ENCODE results near the gene MINDY4.

- no peak for TF ChIP-seq FOSL2 (CRISPR knock-in tag; IDR thresholded peaks at IDR 0.05)
- TF ChIP-seq SMAD1 (CRISPR knock-in tag; IDR thresholded peaks at IDR 0.05; ENCODE audit: borderline replicate concordance, low read depth), result no peak
- TF ChIP-seq ATF3 (CRISPR knock-in tag; IDR thresholded peaks at IDR 0.05), result no peak
These were observed 58.3 kb downstream of the MINDY4 start for GRCh38 chr7:30829471-30829870.

Data from HepG2 (cell line).